GM18507 (cell line): Measurements from ENCODE around the gene PDSS2.
"Not testable (repeated sequence)": the region's sequence is repeated elsewhere in the genome, so short reads cannot be mapped to it uniquely, and the experiment has no call there.

Experiments
- DNase-seq: peaks from one replicate; pipeline ENCODE4 v3.0.0; 2011; ENCODE audit warnings: low read depth; ENCODE audit not compliant: insufficient read length; ENCODE audit errors: extremely low spot score
- FAIRE-seq: peaks from 2 replicates; lab custom pipeline; 2011; peaks lifted over from hg19 to GRCh38; lab: Jason Lieb, UNC

Gene PDSS2

GRCh38 chr6:107386340-107386739 is 73.0 kb downstream of the PDSS2 start:
- FAIRE-seq (no peak), DNase-seq (no peak)

DNA sequence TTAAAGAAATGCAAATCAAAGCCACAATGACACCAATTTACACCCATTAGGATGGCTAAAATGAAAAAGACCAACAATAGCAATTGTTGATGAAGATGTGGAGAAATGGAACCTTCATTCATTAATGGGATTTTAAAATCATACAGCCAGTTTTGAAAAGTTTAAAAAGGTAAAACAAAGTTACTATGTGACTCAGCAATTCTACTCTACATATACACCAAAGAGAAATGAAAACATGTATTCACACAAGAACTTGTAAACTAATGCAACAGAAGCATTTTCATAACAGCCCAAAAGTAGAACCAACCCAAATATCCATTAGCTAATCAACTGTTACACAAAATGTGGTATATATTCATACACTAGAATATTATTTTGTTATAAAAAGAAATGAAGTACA is 75.7 kb downstream of the PDSS2 start:
- DNase-seq (no peak), FAIRE-seq (no peak)

DNA sequence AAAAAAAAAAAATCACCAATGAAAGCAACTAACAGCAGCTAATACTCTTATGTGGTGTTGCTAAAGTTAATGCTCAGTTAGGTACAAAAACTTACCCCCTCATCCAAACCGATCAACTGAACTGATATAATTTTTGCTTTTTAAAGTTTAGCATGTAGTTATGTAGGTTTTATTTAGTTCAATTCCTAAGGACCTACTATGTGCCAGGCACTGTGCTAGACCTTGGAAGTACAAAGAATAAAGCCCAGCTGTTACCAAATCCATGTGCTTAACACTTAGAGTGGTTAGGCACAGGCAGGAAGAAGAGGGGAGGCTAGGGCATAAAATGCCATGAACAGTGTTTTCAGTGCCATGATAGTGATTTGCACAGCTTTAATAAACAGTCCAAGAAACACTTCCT is 85.1 kb downstream of the PDSS2 start:
- DNase-seq (no peak), FAIRE-seq (no peak)

GRCh38 chr6:107369493-107369892 is 89.9 kb downstream of the PDSS2 start:
- no peak for FAIRE-seq
- no peak for DNase-seq

- FAIRE-seq (no peak), DNase-seq (no peak)
Measured at GRCh38 chr6:107368471-107368870, 90.9 kb downstream of the PDSS2 start.

GRCh38 chr6:107364173-107364572 is 95.2 kb downstream of the PDSS2 start:
- FAIRE-seq, DNase-seq: not testable (repeated sequence)

- FAIRE-seq (no peak), DNase-seq (no peak)
Measured at GRCh38 chr6:107361753-107362604, 97.4 kb downstream of the PDSS2 start.

- DNase-seq, result no peak
- FAIRE-seq, result no peak
Measured at GRCh38 chr6:107360476-107360875, 98.9 kb downstream of the PDSS2 start.

GRCh38 chr6:107357842-107358241 is 101.5 kb downstream of the PDSS2 start:
- no peak for DNase-seq
- no peak for FAIRE-seq

DNA sequence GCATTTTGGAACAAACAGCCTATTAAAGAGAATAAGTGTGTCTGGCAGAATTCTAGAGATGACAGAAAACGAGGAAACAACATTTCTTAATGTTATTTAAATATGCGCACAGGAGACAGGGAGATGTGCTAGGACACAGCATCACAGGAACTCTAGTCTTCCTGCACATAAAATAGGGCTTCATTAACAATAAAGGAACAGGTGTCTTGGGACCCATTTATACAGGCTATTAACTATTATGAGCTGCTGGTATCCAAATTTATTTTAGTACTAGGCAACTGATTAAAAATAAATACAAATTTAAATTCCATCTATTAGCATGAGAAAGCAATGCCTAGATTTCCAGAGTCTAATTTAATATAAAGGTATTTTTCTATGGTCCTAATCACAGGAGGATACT is 102.3 kb downstream of the PDSS2 start:
- DNase-seq, result no peak
- FAIRE-seq, result no peak

- no peak for FAIRE-seq
Measured at GRCh38 chr6:107355659-107356058, 103.7 kb downstream of the PDSS2 start.

GRCh38 chr6:107354451-107354850 is 104.9 kb downstream of the PDSS2 start:
- FAIRE-seq (no peak), DNase-seq (no peak)

More at GRCh38 chr6:107355659-107356058, 103.7 kb downstream of the PDSS2 start:
- no peak for DNase-seq

GRCh38 chr6:107353773-107354382 is 105.5 kb downstream of the PDSS2 start:
- FAIRE-seq, result no peak

DNA sequence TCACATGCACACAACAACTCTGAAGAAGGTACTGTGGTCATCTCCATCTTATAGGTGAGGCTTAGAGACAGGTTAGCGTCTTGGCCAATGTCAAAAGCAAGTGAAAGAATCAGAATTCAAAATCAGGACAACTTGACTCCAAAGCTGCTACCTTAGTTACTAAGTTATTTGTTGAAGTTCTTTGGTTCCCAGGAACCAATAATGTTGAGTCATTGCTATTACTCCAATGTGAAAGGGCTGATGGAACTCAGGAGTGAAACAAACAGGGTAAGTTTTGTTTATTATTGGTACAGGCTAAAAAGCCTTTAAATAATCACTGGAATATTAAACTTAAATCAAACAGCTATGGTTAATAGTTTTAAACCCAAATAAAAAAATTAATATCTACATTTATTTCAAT is 111.1 kb downstream of the PDSS2 start:
- DNase-seq (no peak), FAIRE-seq (no peak)

More at GRCh38 chr6:107353773-107354382, 105.5 kb downstream of the PDSS2 start:
- no peak for DNase-seq

- no peak for FAIRE-seq
Measured at GRCh38 chr6:107345393-107345792, 114.0 kb downstream of the PDSS2 start.

GRCh38 chr6:107344981-107345380 is 114.4 kb downstream of the PDSS2 start:
- FAIRE-seq, result no peak

More at GRCh38 chr6:107345393-107345792, 114.0 kb downstream of the PDSS2 start:
- DNase-seq, result no peak

DNA sequence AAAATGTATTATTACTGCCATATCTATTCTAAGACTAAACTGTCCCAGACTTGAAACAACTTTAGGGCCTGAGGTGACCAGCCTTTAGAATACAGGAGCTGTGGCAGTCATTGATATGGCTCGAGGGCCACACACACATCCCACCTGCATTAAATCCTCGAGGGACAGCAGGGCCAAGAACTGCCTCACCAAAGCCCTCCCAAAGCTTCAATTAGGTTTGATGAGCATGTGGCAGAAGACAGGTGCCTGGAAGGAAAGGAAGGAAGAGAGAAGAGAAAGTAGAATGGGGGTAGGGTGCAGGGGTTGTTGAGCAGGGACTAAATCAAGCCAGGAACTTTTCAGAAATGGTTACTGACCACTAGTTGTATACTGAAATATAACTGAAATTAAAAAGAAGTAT is 115.0 kb downstream of the PDSS2 start:
- no peak for FAIRE-seq
- no peak for DNase-seq

More at GRCh38 chr6:107344981-107345380, 114.4 kb downstream of the PDSS2 start:
- DNase-seq, result no peak

DNA sequence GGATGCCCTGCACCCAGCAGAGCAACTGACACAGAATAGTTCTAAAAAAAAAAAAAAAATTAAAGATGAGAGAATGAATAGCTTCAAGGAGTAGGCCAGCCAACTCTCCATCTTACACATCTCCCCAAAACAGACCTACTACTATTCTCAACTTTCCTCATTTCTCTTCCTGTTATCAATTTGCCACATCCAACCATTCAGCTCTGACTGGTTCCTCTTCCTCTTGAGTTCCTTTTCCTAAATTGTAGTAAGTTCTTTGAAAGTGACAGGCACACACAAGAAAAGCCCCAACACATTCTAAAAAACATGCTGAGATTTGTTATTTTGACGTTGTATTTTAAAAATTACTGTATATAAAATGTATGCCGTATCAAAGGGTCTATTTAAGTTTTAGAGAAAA is 117.2 kb downstream of the PDSS2 start:
- DNase-seq (no peak), FAIRE-seq (no peak)

- DNase-seq (no peak), FAIRE-seq (no peak)
Measured at GRCh38 chr6:107340881-107341280, 118.5 kb downstream of the PDSS2 start.

DNA sequence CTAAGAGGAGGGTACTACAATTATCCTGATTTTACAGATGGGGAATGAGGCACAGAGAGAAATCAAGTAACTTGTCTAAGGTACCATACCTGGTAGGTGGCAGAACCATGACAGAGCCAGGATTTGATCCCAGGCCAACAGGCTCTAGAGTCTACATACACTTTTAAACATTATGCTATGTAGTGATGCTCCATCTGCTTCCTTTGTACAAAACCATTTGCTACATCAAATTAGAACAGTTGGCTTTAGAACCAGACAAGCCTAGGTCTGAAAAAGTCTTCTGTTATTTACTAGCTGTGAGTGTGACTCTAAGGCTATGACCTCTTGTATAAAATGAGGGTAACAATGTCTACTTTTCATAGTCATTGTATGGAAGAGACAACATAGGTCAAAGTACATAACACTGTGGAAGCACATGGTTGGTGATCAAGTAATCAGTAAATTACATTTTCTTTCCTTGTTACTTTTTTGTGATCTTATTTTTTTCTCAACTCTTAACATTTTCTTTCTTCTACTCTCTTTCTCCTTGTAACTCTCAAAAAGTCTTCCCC is 122.1 kb downstream of the PDSS2 start:
- DNase-seq (no peak), FAIRE-seq (no peak)

DNA sequence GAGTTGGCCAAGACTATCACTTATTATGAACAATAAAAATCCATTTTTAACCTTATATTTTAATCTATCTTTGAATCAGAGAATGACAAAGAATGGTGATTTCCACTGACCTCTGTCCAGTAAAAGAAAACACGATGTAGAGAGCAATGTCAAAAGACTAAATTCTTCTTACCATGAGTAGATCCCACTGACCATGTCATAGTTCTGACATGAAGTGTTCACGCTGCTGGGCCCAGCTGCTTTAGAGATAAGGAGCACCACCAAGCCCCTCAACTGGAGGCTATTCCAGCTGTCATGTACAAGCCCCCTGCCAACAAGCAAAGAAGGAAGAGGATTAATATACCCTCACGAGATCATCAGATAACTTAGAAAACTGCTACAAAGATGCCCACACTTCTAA is 125.3 kb downstream of the PDSS2 start:
- DNase-seq (no peak), FAIRE-seq (no peak)
